GM12878 (cell line): ENCODE data around the gene TUBB3. TPM values are rescaled to one million over a fixed set of nuclear protein-coding genes. Genes with fewer than 3 reads are reported as not detected.
"Not testable (repeated sequence)": the region's sequence is repeated elsewhere in the genome, so short reads cannot be mapped to it uniquely, and the experiment has no call there.

Source experiments
- ATAC-seq: fragments of 200-7000 bp; cut with Tn5 transposase; 3 replicates; pipeline ENCODE4 v1.9.1; 2020; ENCODE audit warnings: mild to moderate bottlenecking, moderate library complexity
- BruUV-seq: library from RNA; stranded (reverse); fragments of 400-500 nt; replicated peaks from 2 replicates; lab custom pipeline; 2021; lab: Mats Ljungman, UMichigan
- CTCF ChIA-PET: fragments of 300-600 bp; sonication (Branson Sonifier 250); formaldehyde crosslinking; extraction: SDS; loops from one replicate; lab custom pipeline; 2021; ENCODE audit warnings: inconsistent platforms; lab: Yijun Ruan, JAX
- POLR2A ChIA-PET: fragments of 350-600 bp; formaldehyde crosslinking; extraction: SDS; loops from one replicate; lab custom pipeline; 2021; ENCODE audit warnings: inconsistent platforms; lab: Charles Lee
- RAD21 ChIA-PET: fragments of 300-600 bp; sonication (Branson Sonifier 250); formaldehyde crosslinking; loops from one replicate; lab custom pipeline; 2023; ENCODE audit warnings: antibody characterized with exemption; ENCODE audit not compliant: unreplicated experiment; lab: Charles Lee
- SMC1A ChIA-PET: fragments of 300-600 bp; sonication (Branson Sonifier 250); formaldehyde crosslinking; loops from one replicate; lab custom pipeline; 2023; ENCODE audit not compliant: unreplicated experiment, uncharacterized antibody; lab: Charles Lee
- DNase-seq: peaks from one replicate; pipeline ENCODE4 v3.0.0-alpha.2; 2011; ENCODE audit warnings: low read depth, low spot score
- FAIRE-seq: peaks from 3 replicates; lab custom pipeline; 2011; peaks lifted over from hg19 to GRCh38; lab: Jason Lieb, UNC
- H2AFZ ChIP-seq: 2 replicates; pipeline ENCODE4 v1.6.0; 2011; ENCODE audit warnings: low read depth, low read length, control low read depth; ENCODE audit not compliant: control insufficient read depth
- H3K27ac ChIP-seq: 2 replicates; pipeline ENCODE4 v1.5.1; 2011; ENCODE audit warnings: control low read depth; ENCODE audit not compliant: control insufficient read depth, insufficient read depth
- H3K27me3 ChIP-seq, 2 experiments: replicated peaks in 1 of 2; 2 replicates each; pipeline versions ENCODE4 v1.6.0 to v1.6.1; 2011; ENCODE audit warnings: low read length in 1 of 2; ENCODE audit not compliant: control insufficient read depth in 2 of 2, insufficient read depth in 2 of 2
- H3K36me3 ChIP-seq, 2 experiments: 2 replicates each; pipeline ENCODE4 v1.5.1; 2011; ENCODE audit warnings: low read length in 1 of 2; ENCODE audit not compliant: control insufficient read depth in 2 of 2, insufficient read depth in 2 of 2
- H3K4me1 ChIP-seq: 2 replicates; pipeline ENCODE4 v1.6.1; 2011; ENCODE audit warnings: mild to moderate bottlenecking, low read length, moderate library complexity, mixed read lengths; ENCODE audit not compliant: control insufficient read depth, insufficient read depth
- H3K4me2 ChIP-seq: 2 replicates; pipeline ENCODE4 v1.6.0; 2011; ENCODE audit warnings: control low read depth; ENCODE audit not compliant: control insufficient read depth, insufficient read depth
- H3K4me3 ChIP-seq: fragments of 200-600 bp; sonication (generic); 2 replicates; pipeline ENCODE4 v1.5.1; 2016
- H3K79me2 ChIP-seq: 2 replicates; pipeline ENCODE4 v1.6.0; 2011; ENCODE audit warnings: low read length; ENCODE audit not compliant: control insufficient read depth, insufficient read depth
- H3K9ac ChIP-seq: 2 replicates; pipeline ENCODE4 v1.8.0; 2011; ENCODE audit warnings: low read length, control low read depth, mixed read lengths; ENCODE audit not compliant: control insufficient read depth, insufficient read depth
- H3K9me3 ChIP-seq: replicated peaks from 3 replicates; pipeline ENCODE4 v1.5.1; 2011; ENCODE audit warnings: mild to moderate bottlenecking, low read length; ENCODE audit not compliant: control insufficient read depth, insufficient read depth
- H4K20me1 ChIP-seq: 2 replicates; pipeline ENCODE4 v1.6.0; 2011; ENCODE audit not compliant: control insufficient read depth, insufficient read depth
- SMC3 ChIP-seq: IDR thresholded peaks from 2 replicates; pipeline ENCODE4 v1.6.1; 2011; ENCODE audit warnings: low read length, improper control_type of control experiment, borderline replicate concordance
- WGBS: methylation state at CpG from one replicate; pipeline ENCODE4 v1.1.6; 2016; ENCODE audit warnings: low lambda C conversion rate; ENCODE audit not compliant: insufficient replicate concordance, insufficient coverage; ENCODE audit errors: missing lambda C conversion rate; 5-methylcytosine and 5-hydroxymethylcytosine counted together
- in situ Hi-C: fragments of 300-500 bp; cut with MboI; formaldehyde crosslinking; loops from 9 replicates; pipeline ENCODE4 v1.14.3; 2018; ENCODE audit warnings: mixed read lengths
- intact Hi-C: fragments of 100-400 bp; cut with micrococcal nuclease; formaldehyde crosslinking; loops from one replicate; pipeline ENCODE4 v1.14.2; 2022; ENCODE audit not compliant: unreplicated experiment
- polyA plus RNA-seq, 11 experiments: library from polyadenylated mRNA; depleted of rRNA in 4 of 11; unstranded in 6 of 11; stranded (reverse) in 5 of 11; fragments of >200 nt; fragmentation: Nextera tagmentation in 4 of 11; fragmentation: Illumina TruSeq in 1 of 11; extraction: Ambion mirVana in 4 of 11; extraction: Trizol in 1 of 11; gene quantifications; 1 replicate in 1 of 11; 2 replicates in 10 of 11; pipeline versions ENCODE4 v1.2.1 to v1.2.3, GENCODE V29; 2011 to 2016; ENCODE audit warnings: inconsistent platforms in 2 of 11, missing spikeins in 2 of 11, low read depth in 1 of 11
- total RNA-seq, 4 experiments: library from RNA; depleted of rRNA in 3 of 4; stranded (reverse); fragments of >200 nt in 3 of 4; fragmentation: Illumina TruSeq in 1 of 4; extraction: Trizol in 1 of 4; gene quantifications; 2 replicates each; pipeline versions ENCODE4 v1.2.1 to v1.2.3, GENCODE V29; 2013 to 2021

TUBB3 gene
- total and polyA plus RNA-seq, 10 of the 15 experiments (the other 5 are each of a cell fraction or from before 2014, with no cell fraction given), result 0.09 to 2.5 (median 0.58) TPM; not detected in 1

GRCh38 chr16:89934611-89935553 is 11.7 kb downstream of the TUBB3 start:
- in situ Hi-C loops (no loop called here), intact Hi-C loops (no loop called here)
- BruUV-seq, result no TSS peak
- no peak for ATAC-seq
- ChIA-PET POLR2A (no interaction called here), SMC1A (no interaction called here), RAD21 (no interaction called here), CTCF (no interaction called here)
- Histone ChIP-seq H3K27ac (no peak overlapping the region), H3K79me2 (no peaks in the 10 kb centered on the region), H3K27me3 (no peaks in the 10 kb centered on the region; a peak in 1 of 4 replicates), H3K4me1 (no peaks in the 10 kb centered on the region), H2AFZ (no peak overlapping the region), H3K4me2 (no peak overlapping the region), H3K9me3 (no peaks in the 10 kb centered on the region), H3K9ac (no peak overlapping the region), H4K20me1 (no peaks in the 10 kb centered on the region), H3K36me3 (no peaks in the 10 kb centered on the region), H3K4me3 (no peak overlapping the region)
- WGBS, result 81% methylated on average over 61 of the region's 61 CpGs
- FAIRE-seq, result no peak
- no peak for TF ChIP-seq SMC3
- DNase-seq, result no peak

GRCh38 chr16:89935620-89936019 is 12.5 kb downstream of the TUBB3 start:
- BruUV-seq, H3K4me1 ChIP-seq, H3K79me2 ChIP-seq, H3K9me3 ChIP-seq, RAD21 ChIA-PET, H3K27ac ChIP-seq, H3K9ac ChIP-seq, intact Hi-C loops, H2AFZ ChIP-seq, DNase-seq, H3K4me2 ChIP-seq, ATAC-seq, H3K4me3 ChIP-seq, FAIRE-seq, in situ Hi-C loops, SMC1A ChIA-PET, H3K36me3 ChIP-seq, H4K20me1 ChIP-seq, H3K27me3 ChIP-seq, POLR2A ChIA-PET, CTCF ChIA-PET: not testable (repeated sequence)
- 66% methylated on average over 25 of the region's 27 CpGs for WGBS
